CD4-positive, alpha-beta T cell treated with Interleukin-15 for 1 hour (primary cell): Measurements from ENCODE around the gene SLF2.
A peak's percentile ranks its signal among the peaks of the same experiment; 100 is the strongest.
"Not testable (repeated sequence)": the region's sequence is repeated elsewhere in the genome, so short reads cannot be mapped to it uniquely, and the experiment has no call there.

Experiments
- DNase-seq: peaks from one replicate; pipeline ENCODE4 v3.0.0-alpha.2; 2020

Gene SLF2

GRCh38 chr10:100967332-100967731 lies 54.6 kb downstream of the SLF2 start:
- no peak for DNase-seq

DNA sequence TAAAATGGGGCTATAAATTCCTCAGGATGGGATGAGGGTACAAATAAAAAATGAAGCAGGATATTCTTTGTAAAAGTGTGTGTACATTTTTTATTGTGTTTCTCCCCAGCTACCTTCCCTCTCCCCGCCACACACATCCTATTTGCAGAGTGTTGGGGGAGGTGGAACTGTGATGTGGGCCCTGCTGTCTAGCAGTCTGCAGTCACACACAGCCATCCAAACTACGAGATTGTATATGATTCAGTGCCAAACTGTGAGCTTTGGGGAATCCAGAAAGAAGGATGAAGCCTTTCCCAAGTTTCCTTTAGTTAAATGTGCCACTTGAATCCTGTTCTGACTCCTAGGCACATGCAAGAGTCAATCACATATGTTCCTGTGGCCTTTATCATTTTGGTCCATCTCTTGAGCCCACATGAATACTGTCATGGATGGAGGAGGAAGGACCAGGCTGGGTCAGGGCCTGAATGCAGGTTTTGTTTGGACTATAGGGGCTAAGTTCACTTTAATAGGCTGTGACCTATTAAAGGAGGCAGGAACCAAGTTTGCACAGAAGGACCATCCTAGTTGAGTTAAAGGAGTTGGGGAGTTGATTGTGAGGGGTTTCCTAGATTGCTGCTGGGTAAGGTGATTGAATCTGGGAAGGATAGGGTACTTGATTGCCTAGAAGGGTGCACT lies 55.4 kb downstream of the SLF2 start:
- DNase-seq = no peak

GRCh38 chr10:100968863-100969186 lies 56.1 kb downstream of the SLF2 start:
- no peak for DNase-seq

DNA sequence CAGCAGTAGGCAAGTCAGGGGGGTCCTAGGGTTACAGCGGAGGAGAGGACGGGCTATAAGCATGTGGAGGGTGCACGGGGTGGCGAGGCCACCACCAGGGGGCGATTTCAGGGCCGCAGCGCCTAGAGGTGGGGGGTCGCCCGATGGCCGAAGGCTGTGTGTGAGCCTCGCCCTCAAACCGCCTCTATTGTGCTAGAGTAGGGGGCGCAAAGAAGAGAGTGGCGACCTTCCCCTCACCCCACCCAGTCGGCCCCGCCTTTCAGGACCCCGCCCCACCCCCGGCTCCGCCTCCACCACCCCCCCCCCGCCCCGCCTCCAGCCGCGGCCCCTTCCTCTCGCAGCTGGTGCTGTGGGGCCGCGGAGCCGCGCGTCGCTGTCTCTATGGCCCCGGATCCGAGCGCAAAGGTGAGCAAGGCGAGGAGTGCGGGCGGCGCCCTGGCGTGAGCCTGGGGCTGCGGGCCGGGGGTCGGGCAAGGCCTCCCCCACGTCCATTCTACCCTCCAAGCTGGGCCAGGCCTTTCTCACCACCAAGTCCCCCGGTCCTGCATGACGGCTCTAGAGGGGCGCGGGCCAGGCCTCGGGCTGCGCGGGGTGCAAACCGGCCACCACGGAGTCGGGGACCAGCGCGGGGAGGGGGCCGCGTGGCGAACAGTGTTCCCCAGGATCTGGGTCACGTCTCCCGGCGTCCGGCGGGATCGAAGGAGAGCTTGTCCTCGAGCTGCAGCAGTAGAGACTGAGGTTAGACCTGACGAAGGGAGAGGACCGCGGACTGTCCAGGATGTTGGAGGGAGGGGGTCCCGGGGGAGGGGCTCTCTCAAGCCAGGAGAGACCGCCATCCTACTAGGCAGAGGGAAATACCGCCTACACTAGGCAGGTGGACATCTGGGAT lies 56.7 kb downstream of the SLF2 start, which contains the start of gene SEMA4G:
SEMA4G (plus strand) TSS at position 318 of the 889 bp plus-strand sequence. CDS start 3,409 bp downstream, outside the sequence.
- DNase-seq = peak; percentile 41

DNA sequence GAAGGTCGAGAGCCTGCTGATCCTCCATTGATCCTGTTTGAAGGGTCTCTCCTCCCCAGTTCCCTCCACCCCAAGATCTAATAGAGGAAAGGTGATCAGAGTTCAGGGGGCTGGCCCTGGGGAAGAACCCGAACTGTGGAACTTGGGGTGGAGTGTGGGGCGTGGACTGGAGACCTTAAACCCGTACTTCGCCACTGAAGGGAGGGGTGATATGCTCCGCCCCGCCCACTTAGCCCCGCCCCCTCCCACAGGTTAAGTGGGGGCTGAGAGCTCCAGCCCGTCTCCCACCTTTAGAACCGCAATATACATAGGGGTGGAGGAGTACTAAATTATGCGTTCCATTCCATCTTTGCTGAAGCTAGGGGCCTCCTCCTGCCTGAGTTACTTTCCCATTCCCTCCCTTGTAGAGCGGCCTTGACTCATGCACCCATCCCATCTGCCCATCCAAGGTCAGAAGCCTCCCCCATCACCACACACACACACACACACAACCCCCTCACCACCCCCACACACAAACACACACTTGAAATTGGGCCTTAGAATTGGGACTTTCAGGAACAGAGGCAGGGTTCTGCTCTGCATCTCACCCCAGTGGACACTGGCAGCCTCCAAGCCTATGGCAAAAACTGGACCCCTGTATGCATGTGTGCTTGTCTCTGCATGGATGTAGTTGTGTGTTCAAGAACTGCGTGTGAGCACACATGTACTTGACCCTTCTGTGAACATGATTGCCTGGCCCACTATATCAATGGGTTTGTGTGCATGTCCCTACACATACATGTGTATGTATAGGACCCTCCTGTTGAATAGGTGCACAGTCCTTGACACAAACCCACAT lies 57.5 kb downstream of the SLF2 start:
- DNase-seq = peak; percentile 55

- DNase-seq = no peak
Observed at GRCh38 chr10:100970914-100971811, 58.4 kb downstream of the SLF2 start.

- DNase-seq = no peak
Observed at GRCh38 chr10:100972115-100972903, 59.5 kb downstream of the SLF2 start.

GRCh38 chr10:100972904-100973535 lies 60.3 kb downstream of the SLF2 start:
- no peak for DNase-seq

- DNase-seq = not testable (repeated sequence)
Observed at GRCh38 chr10:100975397-100975796, 62.6 kb downstream of the SLF2 start.

- DNase-seq = no peak
Observed at GRCh38 chr10:100976906-100977305, 64.1 kb downstream of the SLF2 start.

DNA sequence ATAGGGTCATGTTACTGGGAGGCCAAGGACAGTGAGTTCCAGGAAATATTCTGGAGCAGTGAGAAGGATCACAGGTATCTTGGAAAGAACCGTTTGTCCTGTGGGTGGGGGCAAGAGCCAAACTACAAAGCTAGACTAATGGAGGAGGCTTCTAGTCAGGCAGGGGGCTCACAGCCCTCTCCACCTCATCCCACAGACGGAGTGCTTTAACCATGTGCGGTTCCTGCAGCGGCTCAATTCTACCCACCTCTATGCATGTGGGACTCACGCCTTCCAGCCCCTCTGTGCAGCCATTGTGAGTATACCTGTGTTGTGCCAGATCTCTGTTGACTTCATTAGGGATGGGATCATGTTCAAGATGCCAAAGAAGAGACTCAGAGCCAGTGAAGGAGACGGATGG lies 64.7 kb downstream of the SLF2 start:
- no peak for DNase-seq

DNA sequence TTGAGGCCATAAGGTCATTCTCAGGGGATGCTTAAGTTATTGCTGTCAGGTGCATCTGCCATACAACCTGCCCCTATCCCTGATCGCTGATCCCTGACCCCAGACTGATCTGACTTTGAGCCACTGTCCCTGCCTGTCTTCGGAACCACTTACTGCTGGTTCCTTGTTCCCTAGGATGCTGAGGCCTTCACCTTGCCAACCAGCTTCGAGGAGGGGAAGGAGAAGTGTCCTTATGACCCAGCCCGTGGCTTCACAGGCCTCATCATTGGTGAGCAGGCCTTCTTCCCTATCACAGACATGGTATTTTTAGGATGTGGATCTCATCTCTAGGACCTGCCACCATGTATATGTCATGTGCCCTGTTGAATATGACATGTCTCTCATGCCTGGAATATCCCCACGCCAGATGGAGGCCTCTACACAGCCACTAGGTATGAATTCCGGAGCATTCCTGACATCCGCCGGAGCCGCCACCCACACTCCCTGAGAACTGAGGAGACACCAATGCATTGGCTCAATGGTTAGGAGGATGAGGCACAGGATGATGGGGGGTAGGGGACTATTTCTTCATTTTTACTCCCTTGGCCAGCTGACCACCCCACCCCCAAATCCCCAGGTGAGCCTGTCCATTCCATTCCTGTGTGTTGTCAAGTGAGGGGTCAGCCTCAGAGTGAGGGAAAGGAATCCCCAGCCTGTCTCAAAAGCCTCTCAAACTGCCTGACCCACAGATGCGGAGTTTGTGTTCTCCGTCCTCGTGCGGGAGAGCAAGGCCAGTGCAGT lies 65.5 kb downstream of the SLF2 start:
- no peak for DNase-seq

DNA sequence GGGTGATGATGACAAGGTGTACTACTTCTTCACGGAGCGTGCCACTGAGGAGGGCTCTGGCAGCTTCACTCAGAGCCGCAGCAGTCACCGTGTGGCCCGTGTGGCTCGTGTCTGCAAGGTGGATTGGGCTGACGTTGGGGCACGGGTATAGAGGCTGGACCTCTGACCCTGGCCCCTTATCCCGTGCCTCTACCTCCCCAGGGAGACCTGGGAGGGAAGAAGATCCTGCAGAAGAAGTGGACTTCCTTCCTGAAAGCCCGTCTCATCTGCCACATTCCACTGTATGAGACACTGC lies 66.1 kb downstream of the SLF2 start:
- DNase-seq = no peak

- no peak for DNase-seq
Observed at GRCh38 chr10:100979791-100980272, 67.1 kb downstream of the SLF2 start.

DNA sequence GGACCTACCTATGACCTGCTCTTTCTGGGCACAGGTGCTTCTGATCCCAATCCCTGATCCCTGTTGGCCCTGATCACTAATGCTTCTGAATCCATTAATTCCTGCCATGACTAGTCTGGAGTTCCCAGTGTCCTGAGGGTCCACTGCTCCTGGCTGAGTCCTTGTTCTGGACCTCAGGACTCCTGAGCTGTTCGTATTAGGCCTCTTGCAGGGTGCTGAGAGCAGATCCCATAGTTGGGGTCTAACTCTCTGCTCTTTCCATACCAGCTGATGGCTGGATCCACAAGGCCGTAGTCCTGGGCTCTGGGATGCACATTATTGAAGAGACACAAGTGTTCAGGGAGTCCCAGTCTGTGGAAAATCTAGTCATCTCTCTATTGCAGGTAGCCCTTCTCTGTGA lies 67.5 kb downstream of the SLF2 start:
- no peak for DNase-seq

DNA sequence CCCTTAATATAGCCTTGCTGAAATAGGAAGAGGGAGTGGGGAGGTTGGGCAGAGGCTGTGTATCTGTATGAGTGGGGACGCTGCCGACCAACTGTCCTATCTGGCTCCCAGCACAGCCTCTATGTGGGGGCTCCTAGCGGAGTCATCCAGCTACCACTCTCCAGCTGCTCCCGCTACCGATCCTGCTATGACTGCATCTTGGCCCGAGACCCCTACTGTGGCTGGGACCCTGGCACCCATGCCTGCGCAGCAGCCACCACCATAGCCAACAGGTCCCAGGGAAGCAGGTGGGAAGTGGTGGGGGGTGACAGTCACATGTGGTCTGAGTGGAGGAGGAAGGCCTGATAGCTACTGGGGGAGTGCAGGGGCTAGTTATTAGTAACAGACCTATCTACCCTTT lies 67.9 kb downstream of the SLF2 start:
- DNase-seq = no peak

- DNase-seq = no peak
Observed at GRCh38 chr10:100981178-100981772, 68.5 kb downstream of the SLF2 start.

- DNase-seq = no peak
Observed at GRCh38 chr10:100982916-100983830, 70.4 kb downstream of the SLF2 start.
